Esophagus muscularis mucosa (tissue), 4 donors: ENCODE results near the gene PRDM16. TPM values are rescaled to one million over a fixed set of nuclear protein-coding genes. Genes with fewer than 3 reads are reported as not detected.

ENCODE experiments used
- DNase-seq: peaks from one replicate; pipeline ENCODE4 v3.0.0-alpha.2; 2017; ENCODE audit errors: extremely low spot score
- H3K27ac ChIP-seq, 4 donors: fragments of 200-600 bp; sonication (generic); replicated peaks in 1 of 4; 1 replicate in 3 of 4; 2 replicates in 1 of 4; pipeline ENCODE4 v1.5.1; 2016 to 2019; ENCODE audit warnings: mild to moderate bottlenecking in 1 of 4
- H3K27me3 ChIP-seq, 4 donors: fragments of 200-600 bp; sonication (generic); one replicate each; pipeline versions ENCODE4 v1.5.1 to v1.6.0; 2016 to 2019
- H3K36me3 ChIP-seq, 4 donors: fragments of 200-600 bp; sonication (generic); one replicate each; pipeline ENCODE4 v1.5.1; 2016 to 2019
- H3K4me1 ChIP-seq, 4 donors: fragments of 200-600 bp; sonication (generic); one replicate each; pipeline ENCODE4 v1.5.1; 2016 to 2019
- H3K4me3 ChIP-seq, 4 donors: fragments of 200-600 bp; sonication (generic); 1 replicate in 2 of 4; 2 replicates in 2 of 4; pipeline ENCODE4 v1.5.1; 2016 to 2019; ENCODE audit warnings: mild to moderate bottlenecking in 4 of 4, moderate library complexity in 1 of 4
- H3K9me3 ChIP-seq, 4 donors: fragments of 200-600 bp; sonication (generic); 1 replicate in 3 of 4; 2 replicates in 1 of 4; pipeline ENCODE4 v1.5.1; 2016 to 2019
- EP300 ChIP-seq: sonication (generic); formaldehyde crosslinking; IDR thresholded peaks from one replicate; pipeline ENCODE4 v1.6.1; 2017; ENCODE audit warnings: antibody characterized with exemption
- POLR2A ChIP-seq: fragments of 450-650 bp; IDR thresholded peaks from one replicate; pipeline ENCODE4 v1.6.1; 2017; ENCODE audit warnings: antibody characterized with exemption, moderate library complexity, mild to moderate bottlenecking, low read depth
- POLR2AphosphoS5 ChIP-seq, 2 donors: sonication (generic); formaldehyde crosslinking; IDR thresholded peaks; one replicate each; pipeline ENCODE4 v1.6.1; 2017; ENCODE audit warnings: antibody characterized with exemption in 2 of 2
- WGBS: methylation state at CpG from one replicate; pipeline ENCODE4 v1.1.5; 2018; 5-methylcytosine and 5-hydroxymethylcytosine counted together
- intact Hi-C: fragments of 100-400 bp; cut with DNase I; formaldehyde crosslinking; loops from one replicate; pipeline ENCODE4 v1.15.1; 2023
- total RNA-seq, 4 donors: library from RNA; depleted of rRNA; stranded (reverse); fragments of >200 nt; gene quantifications; one replicate each; pipeline versions ENCODE4 v1.1.0 to v1.2.1, GENCODE V29; 2016
- TF ChIP-seq, protein P1 (sequence below), 3 experiments: fragments of 200-600 bp in 2 of 3; fragments of 450-650 bp in 1 of 3; sonication (generic) in 2 of 3; IDR thresholded peaks; one replicate each; pipeline ENCODE4 v1.5.1; 2017 to 2019; ENCODE audit warnings: antibody characterized with exemption in 3 of 3, mild to moderate bottlenecking in 2 of 3, moderate library complexity in 1 of 3

Gene PRDM16
- total RNA-seq, 4 donors from 2014 or later: 1.2 to 4.4 (median 2.2) TPM

DNA sequence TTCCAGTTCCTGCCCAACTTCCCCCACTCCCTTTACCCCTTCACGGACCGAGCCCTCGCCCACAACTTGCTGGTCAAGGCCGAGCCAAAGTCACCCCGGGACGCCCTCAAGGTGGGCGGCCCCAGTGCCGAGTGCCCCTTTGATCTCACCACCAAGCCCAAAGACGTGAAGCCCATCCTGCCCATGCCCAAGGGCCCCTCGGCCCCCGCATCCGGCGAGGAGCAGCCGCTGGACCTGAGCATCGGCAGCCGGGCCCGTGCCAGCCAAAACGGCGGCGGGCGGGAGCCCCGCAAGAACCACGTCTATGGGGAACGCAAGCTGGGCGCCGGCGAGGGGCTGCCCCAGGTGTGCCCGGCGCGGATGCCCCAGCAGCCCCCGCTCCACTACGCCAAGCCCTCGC lies 343.4 kb downstream of the PRDM16 start:
- H3K27me3 ChIP-seq: peaks cover 0 to 85% (median 0%) of the 10 kb centered on the region in 4 donors
- intact Hi-C loops: no loop called here
- H3K27ac ChIP-seq: no peak overlapping the region
- no peak overlapping the region for H3K4me3 ChIP-seq
- WGBS: 93% methylated on average over 22 of the region's 33 CpGs
- no peak for DNase-seq
- H3K9me3 ChIP-seq: peaks cover 0 to 16% (median 6%) of the 10 kb centered on the region in 4 donors
- H3K4me1 ChIP-seq: peaks cover 5 to 16% (median 9%) of the 10 kb centered on the region in 4 donors
- H3K36me3 ChIP-seq: peaks cover 0 to 11% (median 0%) of the 10 kb centered on the region in 4 donors
- no peak for TF ChIP-seq POLR2AphosphoS5 (IDR thresholded peaks at IDR 0.05)
- TF ChIP-seq EP300: no peak
- TF ChIP-seq POLR2A: no peak
- TF ChIP-seq, protein P1, sequence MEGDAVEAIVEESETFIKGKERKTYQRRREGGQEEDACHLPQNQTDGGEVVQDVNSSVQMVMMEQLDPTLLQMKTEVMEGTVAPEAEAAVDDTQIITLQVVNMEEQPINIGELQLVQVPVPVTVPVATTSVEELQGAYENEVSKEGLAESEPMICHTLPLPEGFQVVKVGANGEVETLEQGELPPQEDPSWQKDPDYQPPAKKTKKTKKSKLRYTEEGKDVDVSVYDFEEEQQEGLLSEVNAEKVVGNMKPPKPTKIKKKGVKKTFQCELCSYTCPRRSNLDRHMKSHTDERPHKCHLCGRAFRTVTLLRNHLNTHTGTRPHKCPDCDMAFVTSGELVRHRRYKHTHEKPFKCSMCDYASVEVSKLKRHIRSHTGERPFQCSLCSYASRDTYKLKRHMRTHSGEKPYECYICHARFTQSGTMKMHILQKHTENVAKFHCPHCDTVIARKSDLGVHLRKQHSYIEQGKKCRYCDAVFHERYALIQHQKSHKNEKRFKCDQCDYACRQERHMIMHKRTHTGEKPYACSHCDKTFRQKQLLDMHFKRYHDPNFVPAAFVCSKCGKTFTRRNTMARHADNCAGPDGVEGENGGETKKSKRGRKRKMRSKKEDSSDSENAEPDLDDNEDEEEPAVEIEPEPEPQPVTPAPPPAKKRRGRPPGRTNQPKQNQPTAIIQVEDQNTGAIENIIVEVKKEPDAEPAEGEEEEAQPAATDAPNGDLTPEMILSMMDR (IDR thresholded peaks at IDR 0.05): no peak

DNA sequence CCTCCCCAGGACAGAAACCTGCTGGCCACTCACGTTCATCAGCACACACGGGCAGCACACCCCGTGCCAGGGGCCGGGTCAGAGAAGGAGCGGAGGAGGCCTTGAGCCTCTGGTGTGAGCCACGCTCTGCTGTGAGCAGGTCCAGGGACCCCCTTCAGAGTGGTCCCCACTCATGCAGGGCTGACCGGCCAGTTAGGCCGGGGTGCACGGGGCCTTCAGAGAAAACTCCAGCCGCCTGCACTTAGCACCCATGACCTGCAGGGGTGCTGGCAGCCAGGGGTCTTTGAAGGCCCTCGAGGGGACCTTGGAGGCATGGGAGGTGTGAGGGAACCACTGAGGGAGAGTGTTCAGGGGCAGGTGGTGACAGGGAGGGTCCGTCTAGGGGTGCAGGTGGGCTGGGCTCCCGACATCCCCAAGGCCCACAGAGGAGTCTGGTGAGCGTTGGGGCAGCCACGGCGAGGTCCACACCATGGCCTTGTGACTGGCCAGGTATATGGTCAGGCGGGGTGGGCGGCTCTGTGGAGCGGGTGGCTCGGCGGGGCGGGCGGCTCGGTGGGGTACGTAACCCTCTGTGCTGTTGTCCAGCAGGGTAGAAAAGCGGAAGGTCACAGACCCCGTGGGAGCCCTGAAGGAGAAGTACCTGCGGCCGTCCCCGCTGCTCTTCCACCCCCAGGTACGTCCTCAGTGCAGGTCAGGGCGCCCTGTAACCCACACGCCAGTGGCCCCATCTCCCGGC lies 345.1 kb downstream of the PRDM16 start:
- Histone ChIP-seq H3K27me3 (peaks cover 0 to 88% (median 3%) of the 10 kb centered on the region in 4 donors), H3K36me3 (peaks cover 0 to 21% (median 0%) of the 10 kb centered on the region in 4 donors), H3K4me1 (peaks cover 7 to 19% (median 11%) of the 10 kb centered on the region in 4 donors), H3K9me3 (peaks cover 0 to 22% (median 6%) of the 10 kb centered on the region in 4 donors), H3K4me3 (no peak overlapping the region), H3K27ac (no peak overlapping the region)
- intact Hi-C loops: no loop called here
- 95% methylated on average over 26 of the region's 34 CpGs for whole genome bisulfite sequencing
- no peak for DNase-seq
- TF ChIP-seq EP300: no peak
- TF ChIP-seq POLR2A: no peak
- TF ChIP-seq, protein P1 (IDR thresholded peaks at IDR 0.05): no peak
- TF ChIP-seq POLR2AphosphoS5 (IDR thresholded peaks at IDR 0.05): no peak

DNA sequence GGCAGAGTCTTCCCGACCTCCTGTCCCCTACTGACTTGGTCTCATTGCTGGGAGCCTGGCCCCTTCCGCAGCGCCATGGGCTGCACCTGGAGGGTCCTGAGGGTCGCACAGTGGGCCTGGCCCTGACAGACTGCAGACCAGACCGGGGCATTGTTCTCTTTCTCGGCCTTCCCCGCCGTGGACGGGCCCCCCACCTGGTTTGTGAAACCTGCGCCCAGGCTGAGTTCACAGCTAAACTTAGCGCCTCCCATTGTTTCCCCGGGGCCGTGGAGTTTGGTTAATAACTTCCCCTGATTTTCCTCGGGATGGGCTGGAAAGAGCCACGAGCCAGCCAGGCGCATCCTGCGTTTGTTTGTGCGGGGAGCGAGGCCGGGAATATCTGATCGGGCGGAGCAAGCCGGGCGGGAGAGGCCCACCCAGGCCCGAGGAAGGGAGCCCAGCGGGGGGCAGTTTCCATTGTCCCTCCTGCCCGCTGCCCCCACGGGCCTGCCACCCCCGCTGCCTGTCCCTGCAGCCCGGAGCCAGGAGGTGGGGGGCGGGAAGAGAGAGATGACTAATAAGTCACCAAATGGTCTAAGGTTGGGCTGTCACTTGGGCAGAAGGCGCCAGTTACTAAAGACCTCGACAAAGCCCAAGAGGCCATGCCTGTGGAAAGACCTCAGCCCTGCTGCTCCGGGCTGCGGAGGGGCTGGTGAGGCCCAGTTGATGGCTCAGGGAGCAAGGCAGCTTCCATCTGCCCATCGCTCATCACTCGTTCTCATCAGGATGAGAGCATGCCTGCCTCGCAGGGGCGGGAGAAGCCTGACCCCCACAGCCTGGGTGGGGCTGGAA lies 346.5 kb downstream of the PRDM16 start:
- Histone ChIP-seq H3K36me3 (peaks cover 0 to 22% (median 0%) of the 10 kb centered on the region in 4 donors), H3K27ac (peak overlapping the region in 1 of 4 donors; percentile 42), H3K9me3 (peaks cover 0 to 22% (median 8%) of the 10 kb centered on the region in 4 donors), H3K27me3 (peaks cover 0 to 97% (median 3%) of the 10 kb centered on the region in 4 donors), H3K4me1 (peaks cover 7 to 15% (median 12%) of the 10 kb centered on the region in 4 donors), H3K4me3 (no peak overlapping the region)
- intact Hi-C loops: no loop called here
- no peak for TF ChIP-seq EP300
- peak in 1 of 2 donors; percentile 21 for TF ChIP-seq POLR2AphosphoS5 (IDR thresholded peaks at IDR 0.05)
- DNase-seq: no peak
- 75% methylated on average over 33 of the region's 39 CpGs for WGBS

DNA sequence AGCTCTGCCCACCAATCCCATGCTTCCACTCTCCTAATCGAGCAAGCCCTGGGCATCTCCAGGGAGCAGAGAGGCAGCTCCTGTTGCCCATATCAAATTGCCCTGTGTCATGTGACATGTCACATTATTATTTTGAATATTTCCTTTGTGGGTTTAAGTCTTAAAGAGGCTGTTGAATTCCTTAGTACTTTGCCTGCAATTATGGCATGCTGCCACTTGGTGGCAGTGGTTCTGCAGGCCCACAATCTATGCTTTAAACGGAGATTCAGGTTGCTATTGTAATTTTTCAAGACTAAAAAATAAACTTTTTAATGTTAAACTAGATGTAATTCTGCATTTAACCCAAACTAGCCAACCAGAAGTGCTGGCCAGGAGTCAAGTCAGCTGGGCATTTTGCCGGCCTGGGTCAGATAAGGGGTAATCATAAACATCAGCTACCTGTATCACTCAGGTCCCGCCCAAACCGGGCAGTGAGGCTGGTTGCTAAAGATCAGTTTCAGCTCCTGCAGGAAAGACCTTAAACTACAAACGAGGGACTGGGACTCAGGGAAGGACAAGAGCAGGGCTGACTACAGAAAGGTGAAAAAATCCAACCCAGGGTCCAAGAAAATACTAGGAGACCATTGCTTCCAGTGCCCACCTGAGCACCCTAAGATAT lies 348.2 kb downstream of the PRDM16 start:
- peaks cover 0 to 95% (median 3%) of the 10 kb centered on the region in 4 donors for H3K27me3 ChIP-seq
- no peak for DNase-seq
- intact Hi-C loops: no loop called here
- peaks cover 13 to 17% (median 15%) of the 10 kb centered on the region in 4 donors for H3K4me1 ChIP-seq
- H3K27ac ChIP-seq: no peak overlapping the region
- H3K36me3 ChIP-seq: peaks cover 0 to 22% (median 0%) of the 10 kb centered on the region in 4 donors
- no peak overlapping the region for H3K4me3 ChIP-seq
- TF ChIP-seq EP300 (no peak), POLR2AphosphoS5 (IDR thresholded peaks at IDR 0.05) (no peak), POLR2A (no peak)
- TF ChIP-seq, protein P1 (IDR thresholded peaks at IDR 0.05): no peak
- WGBS: 82% methylated on average over 6 of the region's 6 CpGs
- H3K9me3 ChIP-seq: peaks cover 0 to 22% (median 10%) of the 10 kb centered on the region in 4 donors
